Muscle layer of duodenum (tissue), 2 donors: ENCODE data around the gene SGIP1.
"Not testable (repeated sequence)": the region's sequence is repeated elsewhere in the genome, so short reads cannot be mapped to it uniquely, and the experiment has no call there.

ENCODE experiments used
- H3K27ac ChIP-seq: one replicate; pipeline ENCODE4 v1.7.0; 2013; ENCODE audit warnings: mild to moderate bottlenecking, low read length
- H3K27me3 ChIP-seq: one replicate; pipeline ENCODE4 v1.7.0; 2013; ENCODE audit warnings: low read depth, mild to moderate bottlenecking, control low read depth, low read length
- H3K36me3 ChIP-seq, 2 donors: one replicate each; pipeline ENCODE4 v1.7.0; 2013; ENCODE audit warnings: low read length in 2 of 2, control low read depth in 1 of 2, mild to moderate bottlenecking in 1 of 2; ENCODE audit not compliant: insufficient read depth in 2 of 2, control insufficient read depth in 1 of 2
- H3K4me1 ChIP-seq, 2 donors: one replicate each; pipeline ENCODE4 v1.7.0; 2013; ENCODE audit warnings: low read length in 2 of 2, mild to moderate bottlenecking in 2 of 2, control low read depth in 1 of 2, moderate library complexity in 1 of 2; ENCODE audit not compliant: insufficient read depth in 2 of 2, control insufficient read depth in 1 of 2
- H3K4me3 ChIP-seq, 2 donors: one replicate each; pipeline ENCODE4 v1.7.0; 2013; ENCODE audit warnings: low read length in 2 of 2, low read depth in 1 of 2, mild to moderate bottlenecking in 1 of 2
- H3K9me3 ChIP-seq, 2 donors: one replicate each; pipeline ENCODE4 v1.7.0; 2013; ENCODE audit warnings: low read length in 2 of 2, control low read depth in 1 of 2, mild to moderate bottlenecking in 1 of 2; ENCODE audit not compliant: control insufficient read depth in 1 of 2
- donor health status: healthy.

Gene SGIP1

GRCh38 chr1:66733348-66734017 is 199.5 kb downstream of the SGIP1 start:
- H3K27ac ChIP-seq, result no peak overlapping the region
- H3K9me3 ChIP-seq, result no peaks in the 10 kb centered on the region
- H3K4me1 ChIP-seq, result no peaks in the 10 kb centered on the region
- H3K27me3 ChIP-seq, result no peaks in the 10 kb centered on the region
- H3K36me3 ChIP-seq, result peaks cover 0 to 9% of the 10 kb centered on the region in 2 donors
- H3K4me3 ChIP-seq, result no peak overlapping the region

DNA sequence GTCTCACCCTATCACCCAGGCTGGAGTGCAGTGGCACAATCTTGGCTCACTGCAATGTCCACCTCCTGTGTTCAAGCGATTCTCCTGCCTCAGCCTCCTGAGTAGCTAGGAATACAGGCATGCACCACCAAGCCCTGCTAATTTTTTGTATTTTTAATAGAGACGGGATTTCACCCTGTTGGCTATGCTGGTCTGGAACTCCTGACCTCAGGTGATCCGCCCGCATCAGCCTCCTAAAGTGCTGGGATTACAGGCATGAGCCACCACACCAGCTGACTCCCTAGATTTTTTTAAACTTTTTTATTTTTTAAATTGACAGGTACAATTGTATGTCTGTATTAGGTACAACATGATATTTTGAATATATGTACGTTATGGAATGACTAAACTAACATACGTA is 200.6 kb downstream of the SGIP1 start:
- not testable (repeated sequence) for H3K4me3 ChIP-seq, H3K36me3 ChIP-seq, H3K9me3 ChIP-seq, H3K4me1 ChIP-seq, H3K27me3 ChIP-seq, H3K27ac ChIP-seq

GRCh38 chr1:66737836-66738235 is 203.9 kb downstream of the SGIP1 start:
- no peaks in the 10 kb centered on the region for H3K36me3 ChIP-seq
- no peaks in the 10 kb centered on the region for H3K27me3 ChIP-seq
- H3K9me3 ChIP-seq, result no peaks in the 10 kb centered on the region
- H3K4me1 ChIP-seq, result no peaks in the 10 kb centered on the region
- H3K27ac ChIP-seq, result no peak overlapping the region
- no peak overlapping the region for H3K4me3 ChIP-seq

GRCh38 chr1:66739401-66740157 is 205.6 kb downstream of the SGIP1 start:
- no peaks in the 10 kb centered on the region for H3K9me3 ChIP-seq
- no peak overlapping the region for H3K27ac ChIP-seq
- H3K27me3 ChIP-seq, result no peaks in the 10 kb centered on the region
- H3K4me1 ChIP-seq, result no peaks in the 10 kb centered on the region
- H3K36me3 ChIP-seq, result no peaks in the 10 kb centered on the region
- H3K4me3 ChIP-seq, result no peak overlapping the region

GRCh38 chr1:66745451-66745850 is 211.5 kb downstream of the SGIP1 start:
- H3K4me1 ChIP-seq, result no peaks in the 10 kb centered on the region
- no peaks in the 10 kb centered on the region for H3K27me3 ChIP-seq
- no peaks in the 10 kb centered on the region for H3K36me3 ChIP-seq
- H3K9me3 ChIP-seq, result no peaks in the 10 kb centered on the region
- H3K27ac ChIP-seq, result no peak overlapping the region
- H3K4me3 ChIP-seq, result no peak overlapping the region

GRCh38 chr1:66747501-66747900 is 213.5 kb downstream of the SGIP1 start:
- H3K36me3 ChIP-seq, result no peaks in the 10 kb centered on the region
- no peaks in the 10 kb centered on the region for H3K27me3 ChIP-seq

GRCh38 chr1:66750577-66750976 is 216.6 kb downstream of the SGIP1 start:
- Histone ChIP-seq H3K36me3 (no peaks in the 10 kb centered on the region), H3K27me3 (no peaks in the 10 kb centered on the region)

More at GRCh38 chr1:66747501-66747900, 213.5 kb downstream of the SGIP1 start:
- peaks cover 0 to 1% of the 10 kb centered on the region in 2 donors for H3K4me1 ChIP-seq
- no peak overlapping the region for H3K4me3 ChIP-seq
- H3K27ac ChIP-seq, result no peak overlapping the region
- H3K9me3 ChIP-seq, result no peaks in the 10 kb centered on the region

DNA sequence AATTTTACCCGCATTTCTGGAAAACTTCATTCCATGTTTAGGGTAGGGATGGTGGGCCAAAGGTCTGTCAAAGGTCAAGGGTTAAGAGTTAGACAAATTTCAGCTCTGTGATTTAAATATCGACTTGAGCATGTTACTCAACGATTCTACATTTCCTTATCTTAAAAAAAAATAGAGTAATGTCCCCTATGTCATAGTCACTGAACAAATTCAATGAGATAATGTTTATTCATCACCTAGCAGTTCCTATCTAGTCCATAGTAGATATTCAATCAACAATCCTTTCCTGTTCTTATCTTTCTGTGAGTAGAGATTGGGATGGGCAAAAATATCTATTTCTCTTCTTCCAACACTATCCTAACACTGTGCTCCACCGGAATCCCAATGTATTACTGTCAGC is 217.2 kb downstream of the SGIP1 start:
- Histone ChIP-seq H3K9me3 (no peaks in the 10 kb centered on the region), H3K4me3 (no peak overlapping the region), H3K27ac (no peak overlapping the region), H3K4me1 (peaks cover 0 to 5% of the 10 kb centered on the region in 2 donors), H3K27me3 (no peaks in the 10 kb centered on the region), H3K36me3 (no peaks in the 10 kb centered on the region)

More at GRCh38 chr1:66750577-66750976, 216.6 kb downstream of the SGIP1 start:
- H3K4me1 ChIP-seq, result peaks cover 0 to 5% of the 10 kb centered on the region in 2 donors
- no peaks in the 10 kb centered on the region for H3K9me3 ChIP-seq
- no peak overlapping the region for H3K4me3 ChIP-seq
- no peak overlapping the region for H3K27ac ChIP-seq

DNA sequence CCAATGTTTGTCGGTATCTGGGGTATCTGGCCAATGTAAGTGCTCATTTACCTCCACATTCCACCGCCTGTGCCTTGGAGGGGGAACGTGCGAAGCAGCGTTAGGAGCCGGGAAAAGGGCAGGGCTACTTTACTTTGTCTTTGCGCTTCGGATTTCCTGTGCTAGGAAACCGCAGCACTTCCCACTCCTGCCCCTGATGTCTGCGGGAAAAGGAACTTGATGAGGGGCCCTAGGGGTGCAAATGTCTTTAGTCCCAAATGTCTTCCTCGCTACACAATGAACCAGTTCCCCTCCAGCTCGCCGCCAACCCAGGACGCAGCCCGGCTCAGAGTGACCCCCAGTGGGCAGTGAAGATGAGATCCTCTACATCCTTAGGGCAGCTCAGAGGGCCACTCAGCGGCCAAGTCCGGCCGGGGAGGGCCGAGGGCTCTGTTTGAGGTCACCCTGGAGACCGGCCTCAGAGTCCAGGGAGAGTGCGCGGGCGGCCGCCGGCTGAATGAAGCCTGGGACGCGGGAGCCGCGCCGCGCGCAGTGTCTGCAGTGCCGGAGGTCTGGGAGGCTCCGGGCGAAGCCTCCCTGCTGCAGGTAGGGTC is 218.1 kb downstream of the SGIP1 start, which contains the start of gene DYNLT5:
Gene DYNLT5, plus strand, starts transcription at position 460 of the 593 bp plus-strand sequence. CDS start 2,200 bp downstream, outside the sequence.
- peak within 1 kb of the TSS; percentile 49 to 66 for H3K4me3 ChIP-seq
- H3K27ac ChIP-seq, result no peak within 1 kb of the TSS
- H3K4me1 ChIP-seq, result peaks cover 0 to 5% of the 10 kb centered on the region in 2 donors
- H3K9me3 ChIP-seq, result no peaks in the 10 kb centered on the region
- no peaks in the 10 kb centered on the region for H3K27me3 ChIP-seq
- H3K36me3 ChIP-seq, result no peaks in the 10 kb centered on the region

DNA sequence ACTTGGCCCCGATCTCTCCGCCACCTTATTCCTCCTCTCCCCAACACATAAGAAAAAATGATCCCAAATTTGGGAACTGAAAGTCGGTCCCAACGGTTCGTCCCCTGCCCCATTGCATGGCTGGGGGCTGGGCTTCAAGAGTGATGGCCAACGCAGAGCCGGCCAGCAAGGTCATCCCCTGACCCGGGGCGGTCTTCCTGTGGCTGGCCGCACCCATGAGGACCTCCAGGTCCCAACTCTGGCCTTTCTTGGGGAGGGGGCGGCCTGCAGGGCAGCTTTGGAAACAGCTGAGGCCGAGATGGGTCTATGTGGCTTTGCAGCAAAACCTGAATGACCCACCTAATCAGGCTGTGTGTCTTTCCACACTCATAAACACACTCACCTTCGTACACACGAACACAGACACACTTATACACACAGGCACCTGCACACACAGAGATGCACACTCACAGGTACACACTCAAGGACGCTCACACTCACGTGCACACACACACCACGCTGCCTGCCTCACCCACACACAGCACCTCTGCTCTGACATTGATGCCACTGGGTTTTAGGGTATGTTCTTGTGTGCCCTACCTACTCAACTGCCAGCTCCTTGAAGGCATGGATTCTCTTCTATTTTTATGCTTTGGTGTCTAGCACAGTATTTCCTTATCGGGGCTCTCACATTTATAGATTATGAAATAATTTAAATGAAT is 218.9 kb downstream of the SGIP1 start:
- H3K4me1 ChIP-seq, result peaks cover 0 to 5% of the 10 kb centered on the region in 2 donors
- H3K27ac ChIP-seq, result no peak overlapping the region
- H3K27me3 ChIP-seq, result no peaks in the 10 kb centered on the region
- peak overlapping the region; percentile 49 to 66 for H3K4me3 ChIP-seq
- H3K9me3 ChIP-seq, result no peaks in the 10 kb centered on the region
- no peaks in the 10 kb centered on the region for H3K36me3 ChIP-seq

DNA sequence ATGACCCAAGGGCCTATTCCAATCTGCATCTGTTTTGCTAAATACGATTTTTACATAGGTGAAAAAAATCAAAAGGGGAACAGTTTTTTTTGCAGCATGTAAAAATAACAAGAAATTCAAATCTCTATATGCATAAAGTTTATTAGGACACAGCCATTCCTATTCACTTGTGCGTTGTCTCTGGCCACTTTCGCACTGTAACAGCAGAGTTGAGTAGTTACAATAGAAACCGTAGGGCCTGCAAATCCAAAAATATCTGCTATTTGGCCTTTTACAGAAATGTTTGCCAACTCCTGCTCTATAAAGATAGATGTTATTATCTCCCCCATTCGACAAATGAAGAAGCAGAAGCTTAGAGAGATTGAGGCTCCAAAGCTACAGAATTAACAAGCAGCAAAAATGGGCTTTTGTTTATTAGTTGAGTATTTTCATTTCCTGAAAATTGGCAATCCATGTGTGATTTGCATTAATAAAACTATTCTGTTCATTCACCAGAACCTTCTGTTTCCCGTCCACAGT is 223.8 kb downstream of the SGIP1 start:
- peaks cover 0 to 1% of the 10 kb centered on the region in 2 donors for H3K4me1 ChIP-seq
- H3K4me3 ChIP-seq, result no peak overlapping the region
- no peaks in the 10 kb centered on the region for H3K9me3 ChIP-seq
- H3K27me3 ChIP-seq, result no peaks in the 10 kb centered on the region
- no peak overlapping the region for H3K27ac ChIP-seq
- no peaks in the 10 kb centered on the region for H3K36me3 ChIP-seq
